ENCODE data around the gene DUSP8.
"Not testable (repeated sequence)": the region's sequence is repeated elsewhere in the genome, so short reads cannot be mapped to it uniquely, and the experiment has no call there.

The DUSP8 gene

DNA sequence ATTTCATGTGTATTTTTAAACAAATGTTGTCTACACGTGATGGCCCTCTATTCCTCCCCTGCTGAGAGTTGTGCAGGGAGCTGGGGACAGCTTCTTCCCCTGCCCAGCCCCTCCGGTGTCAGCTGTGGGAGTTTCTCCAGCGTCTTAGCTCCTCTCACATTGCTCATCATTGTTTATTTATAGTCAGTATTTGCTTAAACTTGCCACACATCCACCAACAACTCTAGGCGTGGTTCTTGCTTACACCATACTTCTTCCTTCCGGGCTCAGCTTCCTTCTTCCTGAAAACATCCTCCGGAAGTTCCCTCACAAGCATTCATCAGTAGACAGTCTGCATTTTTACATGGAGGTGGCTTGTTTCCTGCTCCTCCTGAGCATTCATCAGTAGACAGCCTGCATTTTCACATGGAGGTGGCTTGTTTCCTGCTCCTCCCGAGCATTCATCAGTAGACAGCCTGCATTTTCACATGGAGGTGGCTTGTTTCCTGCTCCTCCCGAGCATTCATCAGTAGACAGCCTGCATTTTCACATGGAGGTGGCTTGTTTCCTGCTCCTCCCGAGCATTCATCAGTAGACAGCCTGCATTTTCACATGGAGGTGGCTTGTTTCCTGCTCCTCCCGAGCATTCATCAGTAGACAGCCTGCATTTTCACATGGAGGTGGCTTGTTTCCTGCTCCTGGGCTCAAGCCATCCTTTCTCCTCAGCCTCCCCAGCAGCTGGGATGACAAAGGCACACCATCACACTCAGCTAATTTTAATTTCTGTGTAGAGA, 17.3 kb upstream of the DUSP8 start:
- peak; percentile 20 for DNase-seq (ENCODE audit: low read depth)

DNA sequence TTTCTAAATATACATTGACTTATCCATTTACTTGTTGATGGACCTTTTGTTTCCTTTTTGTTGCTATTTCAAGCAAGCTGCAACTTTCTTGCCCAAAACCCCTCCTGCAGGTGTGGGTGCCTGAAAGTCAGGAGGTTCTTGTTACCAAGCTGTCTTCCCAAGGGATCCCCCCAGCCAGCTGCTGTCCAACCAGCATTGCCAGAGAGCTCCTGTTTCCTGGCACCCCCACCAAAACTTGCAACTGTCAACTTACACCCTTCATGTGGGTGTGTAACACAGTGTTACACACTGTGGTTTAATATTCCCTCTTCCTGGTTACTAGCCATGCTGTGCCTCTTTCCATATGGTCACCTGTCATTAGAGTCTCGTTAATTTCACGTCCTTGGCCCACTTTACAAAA, 14.6 kb upstream of the DUSP8 start:
- DNase-seq (ENCODE audit: low read depth), result no peak

DNA sequence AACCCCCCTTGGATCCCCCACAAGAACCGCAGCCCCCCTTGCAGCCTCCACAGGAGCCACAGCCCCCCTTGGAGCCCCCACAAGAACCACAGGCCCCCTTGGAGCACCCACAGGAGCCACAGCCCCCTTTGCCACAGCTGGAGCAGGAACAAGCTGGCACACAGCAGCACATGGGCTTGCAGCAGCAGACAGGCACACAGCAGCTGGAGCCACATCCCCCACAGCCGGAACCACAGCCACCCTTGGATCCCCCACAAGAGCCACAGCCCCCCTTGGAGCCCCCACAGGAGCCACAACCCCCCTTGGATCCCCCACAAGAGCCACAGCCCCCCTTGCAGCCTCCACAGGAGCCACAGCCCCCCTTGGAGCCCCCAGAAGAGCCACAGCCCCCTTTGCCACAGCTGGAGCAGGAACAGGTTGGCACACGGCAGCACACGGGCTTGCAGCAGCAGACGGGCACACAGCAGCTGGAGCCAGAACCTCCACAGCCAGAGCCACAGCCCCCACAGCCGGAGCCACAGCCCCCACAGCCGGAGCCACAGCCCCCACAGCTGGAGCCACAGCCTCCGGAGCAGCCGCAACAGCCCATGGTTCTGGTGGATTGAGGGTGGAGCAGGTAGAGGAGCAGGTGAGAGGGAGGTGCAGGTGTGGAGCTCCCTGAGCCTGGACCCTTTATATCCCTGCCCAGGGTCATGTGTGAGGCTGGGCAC, 12.7 kb upstream of the DUSP8 start, which contains the start of gene KRTAP5-1:
Gene KRTAP5-1, minus strand, starts transcription at position 623 of the 710 bp plus-strand sequence. Its CDS starts 34 bp downstream, at position 589.
- DNase-seq (ENCODE audit: low read depth), result not testable (repeated sequence)

DNA sequence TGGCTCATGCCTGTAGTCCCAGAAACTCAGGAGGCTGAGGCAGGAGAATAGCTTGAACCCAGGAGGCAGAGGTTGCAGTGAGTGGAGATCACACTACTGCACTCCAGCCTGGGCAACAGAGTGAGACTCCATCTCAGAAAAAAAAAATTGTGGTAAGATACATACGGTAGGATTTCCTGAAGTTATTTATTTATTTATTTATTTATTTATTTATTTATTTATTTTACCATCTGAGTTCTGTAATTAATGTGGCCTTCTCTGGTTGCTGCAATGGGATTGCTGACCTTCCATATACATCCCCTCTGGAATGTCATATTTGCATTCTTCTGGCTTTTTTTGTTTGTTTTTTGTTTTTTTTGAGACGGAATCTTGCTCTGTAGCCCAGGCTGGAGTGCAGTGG, 10.8 kb upstream of the DUSP8 start:
- not testable (repeated sequence) for DNase-seq (ENCODE audit: low read depth)

DNA sequence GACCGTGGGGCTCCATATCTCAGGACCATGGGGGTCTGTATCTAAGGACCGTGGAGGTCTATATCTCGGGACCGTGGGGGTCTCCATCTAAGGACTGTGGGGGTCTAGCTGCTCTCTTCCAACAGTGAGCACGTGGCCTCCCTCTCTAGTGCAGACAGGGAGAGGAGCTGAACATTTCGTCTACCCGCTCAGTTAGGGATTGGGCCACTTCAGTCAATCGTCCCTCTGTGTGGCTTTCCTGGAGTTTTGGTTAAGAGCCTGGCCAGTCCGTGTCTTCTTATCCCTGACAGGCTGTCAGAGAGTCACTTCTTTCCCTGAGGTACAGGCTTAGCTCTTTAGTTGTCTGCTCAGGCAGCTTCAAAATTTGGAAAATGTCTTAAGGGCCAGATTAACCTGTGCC, 9.9 kb upstream of the DUSP8 start:
- no peak for DNase-seq (ENCODE audit: low read depth)

DNA sequence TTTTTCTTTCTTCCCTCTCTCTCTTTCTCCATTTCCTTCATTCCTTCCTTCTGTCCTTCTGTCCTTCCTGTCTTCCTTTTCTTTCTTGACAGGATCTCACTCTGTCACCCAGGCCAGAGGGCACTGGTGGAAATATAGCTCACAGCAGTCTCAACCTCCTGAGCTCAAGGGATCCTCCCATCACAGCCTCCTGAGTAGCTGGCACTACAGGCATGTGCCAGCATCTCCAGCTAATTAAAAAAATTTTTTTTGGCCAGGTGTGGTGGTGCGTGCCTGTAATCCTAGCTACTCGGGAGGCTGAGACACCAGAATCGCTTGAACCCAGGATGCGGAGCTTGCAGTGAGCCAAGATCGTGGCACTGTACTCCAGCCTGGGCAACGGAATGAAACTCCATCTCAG, 4.8 kb upstream of the DUSP8 start:
- DNase-seq (ENCODE audit: low read depth), result no peak

DNA sequence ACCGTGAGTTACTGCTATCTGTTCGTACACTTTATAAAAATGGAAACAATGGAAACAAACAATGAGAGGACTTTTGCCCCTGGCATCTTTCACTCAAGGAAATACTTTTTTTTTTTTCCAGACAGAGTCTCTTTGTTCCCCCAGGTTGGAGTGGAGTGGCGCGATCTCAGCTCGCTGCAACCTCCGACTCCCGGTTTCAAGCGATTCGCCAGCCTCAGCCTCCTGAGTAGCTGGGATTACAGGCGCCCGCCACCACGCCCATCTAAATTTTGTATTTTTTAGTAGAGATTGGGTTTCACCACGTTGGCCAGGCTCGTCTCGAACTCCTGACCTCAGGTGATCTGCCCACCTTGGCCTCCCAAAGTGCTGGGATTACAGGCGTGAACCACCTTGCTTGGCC, 3.7 kb upstream of the DUSP8 start:
- DNase-seq (ENCODE audit: low read depth), result not testable (repeated sequence)

DNA sequence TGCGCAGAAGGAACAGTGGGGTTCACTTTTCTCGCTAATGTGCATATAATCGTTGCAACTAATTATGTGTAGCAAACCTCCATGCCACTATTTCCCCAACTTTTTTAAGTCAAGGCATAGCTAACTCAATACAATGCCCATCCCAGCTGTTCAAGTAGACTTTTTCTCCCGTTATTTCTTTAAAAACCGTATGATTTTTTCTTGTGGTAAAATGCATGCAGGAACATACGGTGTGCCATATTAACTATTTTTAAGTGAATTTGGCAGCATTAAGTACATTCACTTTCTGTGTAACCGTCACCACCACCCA, 2.8 kb upstream of the DUSP8 start:
- DNase-seq (ENCODE audit: low read depth), result no peak

DNA sequence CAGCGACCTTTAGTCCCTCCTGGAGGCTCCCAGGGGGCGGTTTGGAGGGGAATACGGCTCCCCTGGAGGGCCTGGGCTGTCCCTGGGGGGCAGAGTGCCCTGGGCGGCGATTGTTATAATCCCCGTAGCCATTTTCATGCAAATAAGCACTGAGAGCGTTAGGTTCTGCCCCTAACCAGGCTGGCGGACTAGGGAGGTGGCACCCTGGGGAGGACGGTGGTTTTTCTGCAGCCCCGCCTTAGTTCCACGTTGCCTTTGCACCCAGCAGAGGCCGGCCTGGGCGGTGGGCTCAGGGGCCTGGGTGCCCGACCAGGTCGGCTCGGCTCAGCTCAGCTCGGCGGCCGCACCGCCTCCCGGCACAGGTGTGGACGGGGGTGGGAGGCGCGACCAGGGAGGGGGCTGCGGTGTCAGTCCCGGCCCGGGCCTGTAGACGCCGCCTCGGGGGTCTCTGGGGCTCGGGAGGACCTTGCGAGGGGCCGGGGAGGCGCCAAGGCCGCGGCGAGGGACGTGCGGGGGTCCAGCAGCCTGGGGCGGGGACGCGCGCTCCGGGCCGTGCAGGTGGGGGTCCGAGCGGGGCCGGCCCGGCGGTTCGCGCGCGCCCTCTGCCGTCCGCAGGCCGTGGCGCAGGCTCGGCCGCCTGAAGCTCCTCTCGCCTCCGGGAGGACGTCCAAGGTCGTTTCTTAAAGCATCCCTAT, 2.3 kb upstream of the DUSP8 start:
- DNase-seq (ENCODE audit: low read depth), result peak; percentile 12

DNA sequence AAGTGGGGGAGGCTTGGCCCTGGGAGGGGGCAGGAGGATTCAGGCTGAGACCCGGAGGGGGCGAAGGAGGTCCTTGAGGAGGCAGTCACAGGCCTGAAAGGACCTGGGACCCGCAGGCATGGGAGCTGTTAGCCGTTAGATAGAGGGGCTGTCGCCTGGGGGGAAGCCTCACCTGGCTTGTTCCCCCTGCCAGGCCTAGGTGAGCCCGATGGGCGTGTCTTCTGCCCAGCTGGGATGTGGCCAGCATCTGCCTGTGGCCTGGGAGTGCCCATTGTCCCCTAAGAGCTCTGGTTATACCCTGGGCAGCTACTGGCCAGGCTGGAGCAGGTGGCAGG, 1.8 kb upstream of the DUSP8 start:
- no peak for DNase-seq (ENCODE audit: low read depth)

DNA sequence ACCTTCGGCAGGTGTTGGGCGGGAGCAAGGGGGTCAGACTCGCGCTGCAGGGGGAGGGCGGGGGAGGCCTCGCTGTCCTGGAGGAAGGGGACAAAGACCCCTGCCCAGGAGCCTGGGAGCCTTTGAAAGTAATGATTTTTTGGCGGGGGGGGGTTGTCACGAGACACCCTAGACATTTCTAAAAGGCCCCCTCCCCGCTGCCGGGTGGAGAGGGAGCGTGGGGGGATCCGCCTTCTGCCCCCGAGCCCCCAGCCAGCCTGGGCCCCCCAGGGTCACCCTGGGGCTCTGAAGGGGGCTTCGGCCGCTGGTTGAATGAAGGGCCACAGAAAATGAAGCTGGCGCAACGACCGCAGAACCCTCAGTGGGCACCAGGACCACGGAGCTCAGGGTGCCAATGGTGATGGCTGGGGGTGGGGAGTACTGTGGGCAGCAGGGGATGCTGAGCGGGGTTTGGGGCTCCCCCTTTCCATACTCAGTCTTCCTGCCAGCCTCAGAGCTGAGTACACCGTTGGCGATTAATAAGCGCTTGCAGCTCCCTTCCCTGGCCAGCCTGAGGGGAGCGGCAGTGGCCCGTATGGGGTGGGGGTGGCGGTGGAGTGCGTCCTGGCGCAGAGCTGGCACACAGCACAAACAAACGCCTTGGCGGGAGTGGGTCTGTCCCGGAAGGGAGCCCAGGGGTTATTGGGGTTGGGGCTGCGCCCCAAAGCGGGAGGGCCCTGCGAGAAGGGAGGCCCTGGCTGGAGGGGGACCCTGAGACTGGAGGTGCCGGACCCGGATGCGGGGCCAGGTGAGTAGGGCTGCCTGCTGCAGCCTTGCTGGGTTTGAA, 1.2 kb upstream of the DUSP8 start:
- no peak for DNase-seq (ENCODE audit: low read depth)

DNA sequence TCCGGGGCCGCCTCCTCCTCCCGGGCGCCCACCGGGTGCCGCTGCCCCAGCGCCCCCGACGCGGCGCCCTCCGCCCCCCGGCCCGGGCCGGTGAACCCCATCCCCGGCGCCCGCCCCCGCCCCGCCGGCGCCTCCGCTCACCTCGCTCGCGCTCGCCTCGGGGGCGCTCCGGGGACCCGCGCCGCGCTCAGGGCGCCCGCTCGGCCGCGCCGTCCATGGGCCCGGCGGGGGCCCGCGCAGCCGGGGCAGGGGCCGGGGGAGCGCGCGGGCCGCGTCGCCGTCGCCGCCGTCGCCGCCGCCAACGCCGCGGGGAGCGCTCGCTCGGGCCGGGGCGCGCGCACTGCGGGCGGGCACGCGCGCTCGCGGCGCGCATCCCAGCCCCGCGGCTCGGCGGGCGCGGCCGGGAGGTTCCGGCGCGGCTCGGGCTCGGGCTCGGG, 293 bp downstream of the DUSP8 start:
- DNase-seq (ENCODE audit: low read depth), result no peak

DNA sequence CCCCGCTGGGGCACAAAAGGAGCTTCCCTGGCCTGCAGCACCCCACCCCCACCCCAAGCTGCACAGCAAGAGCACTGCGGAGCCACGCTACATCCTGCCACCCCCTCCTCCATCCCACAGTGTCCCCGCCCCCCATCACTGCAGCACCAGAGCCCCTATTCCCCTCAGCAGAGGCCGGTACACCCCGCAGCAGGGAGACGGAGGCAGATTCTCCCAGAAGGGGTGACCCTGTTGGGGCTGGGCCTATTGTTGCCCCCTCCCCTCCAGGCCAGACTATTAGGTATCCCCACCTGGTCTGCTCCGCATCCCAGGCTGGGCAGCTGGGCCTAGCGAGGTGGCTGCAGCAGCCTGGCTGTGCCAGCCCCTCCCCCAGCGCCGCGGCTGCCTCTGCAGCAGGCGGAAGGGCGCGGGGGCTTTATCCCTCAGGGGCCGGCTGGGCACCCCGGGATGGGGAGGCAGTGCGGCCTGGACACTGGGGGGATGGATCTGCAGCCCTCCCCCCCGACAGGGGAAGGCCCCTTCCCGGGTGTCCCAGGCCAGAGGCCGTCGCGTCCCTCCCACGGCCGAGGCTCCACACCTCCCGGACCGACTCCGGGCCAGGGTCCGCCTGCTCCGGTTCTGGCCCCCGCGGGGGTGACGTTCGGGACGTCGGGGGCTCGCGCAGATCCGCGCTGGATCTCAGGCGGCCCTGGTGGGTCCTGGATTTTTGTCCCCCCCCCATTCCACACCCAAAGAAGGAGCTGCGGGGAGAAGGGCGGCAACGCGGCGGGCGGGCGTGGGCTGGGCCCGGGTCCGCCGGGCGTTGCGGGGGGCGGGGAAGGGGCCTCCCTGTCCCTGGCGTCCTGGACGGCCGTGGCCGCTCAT, 943 bp downstream of the DUSP8 start:
- DNase-seq (ENCODE audit: low read depth), result no peak

DNA sequence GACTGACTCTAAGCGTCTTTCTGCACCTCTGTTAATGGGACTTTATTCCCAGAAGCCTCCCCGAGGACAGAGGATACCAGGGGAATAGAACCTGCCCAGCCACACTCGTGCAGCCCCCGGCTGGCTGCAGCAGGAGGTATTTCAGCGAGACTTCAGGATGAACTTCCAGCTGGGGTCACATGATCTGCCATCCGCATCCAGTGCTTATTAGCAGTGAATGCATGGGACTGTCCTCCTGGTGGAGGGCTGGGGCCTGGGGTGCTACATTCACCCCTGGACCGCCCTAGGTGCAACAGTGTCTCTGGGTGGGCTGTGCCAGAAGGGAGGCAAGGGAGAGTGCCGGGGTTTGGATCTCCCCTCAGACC, 1.6 kb downstream of the DUSP8 start:
- no peak for DNase-seq (ENCODE audit: low read depth)

DNA sequence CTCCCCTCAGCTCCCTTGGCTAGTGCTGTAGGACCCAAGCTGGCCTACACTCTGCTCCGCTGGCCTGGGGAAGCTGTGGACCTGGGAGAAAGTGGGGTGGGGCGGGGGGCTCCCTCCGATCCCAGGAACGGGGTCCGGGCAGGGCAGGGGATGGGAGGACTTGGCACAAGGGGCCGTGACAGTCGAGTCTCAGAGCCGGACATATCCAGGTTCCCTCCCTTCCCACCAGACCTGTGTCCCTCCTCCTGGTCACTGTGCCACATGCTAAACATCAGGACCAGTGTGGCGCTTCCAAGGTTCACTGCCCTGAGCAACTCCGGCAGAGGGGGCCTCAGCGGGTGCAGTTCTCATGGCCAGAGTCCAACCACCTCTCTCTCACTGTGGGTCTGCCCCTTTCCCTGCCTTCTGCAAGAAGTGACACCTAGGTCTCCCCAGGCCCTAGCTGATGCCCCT, 2.0 kb downstream of the DUSP8 start:
- no peak for DNase-seq (ENCODE audit: low read depth)

DNA sequence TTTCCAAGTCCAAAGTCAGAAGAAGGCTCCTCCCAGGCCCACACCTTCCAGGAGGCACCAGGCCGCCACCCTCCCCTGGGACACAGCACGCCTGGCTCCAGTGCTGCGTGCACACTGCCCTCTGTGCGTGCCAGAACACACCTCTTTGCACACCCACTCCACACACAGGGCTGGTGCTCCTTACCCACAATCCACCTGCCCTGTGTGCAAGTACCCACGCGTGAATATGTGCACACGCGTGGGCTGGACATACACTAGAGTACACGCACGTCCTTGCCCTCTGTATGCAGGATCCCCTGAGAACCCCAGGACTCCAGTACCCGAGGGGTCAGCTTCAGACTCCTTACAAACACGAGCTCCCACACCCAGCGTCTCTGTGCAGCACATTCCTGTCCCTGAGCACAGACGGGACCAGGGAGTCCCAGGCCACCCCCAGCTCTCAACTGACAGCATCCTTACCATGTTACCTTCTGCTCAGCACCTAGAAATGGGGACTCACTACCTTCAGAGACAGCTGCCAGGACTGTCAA, 2.8 kb downstream of the DUSP8 start:
- DNase-seq (ENCODE audit: low read depth), result no peak

DNA sequence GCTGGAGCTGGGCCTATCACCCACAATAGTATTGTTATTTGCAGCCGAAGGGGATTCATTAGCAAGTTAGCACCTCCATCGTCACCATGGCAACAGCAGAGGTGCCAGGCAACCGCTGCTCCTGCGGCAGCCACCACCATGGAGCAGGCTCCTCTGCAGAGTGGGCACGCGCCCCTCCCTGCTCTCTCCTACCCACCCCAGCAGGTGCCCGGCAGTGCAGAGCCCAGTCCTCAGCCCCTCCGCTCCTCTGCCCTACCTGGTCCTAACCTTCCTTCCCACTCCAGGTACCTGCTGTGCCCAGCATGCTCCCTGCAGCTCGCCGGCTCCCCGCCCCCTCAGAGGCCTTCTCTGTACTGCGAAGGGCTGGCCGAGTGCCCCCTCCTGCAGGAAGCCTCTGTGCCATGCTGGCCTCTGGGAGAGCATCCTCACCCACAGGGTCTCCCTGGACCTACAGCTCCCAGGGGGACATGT, 3.6 kb downstream of the DUSP8 start:
- DNase-seq (ENCODE audit: low read depth), result no peak

DNA sequence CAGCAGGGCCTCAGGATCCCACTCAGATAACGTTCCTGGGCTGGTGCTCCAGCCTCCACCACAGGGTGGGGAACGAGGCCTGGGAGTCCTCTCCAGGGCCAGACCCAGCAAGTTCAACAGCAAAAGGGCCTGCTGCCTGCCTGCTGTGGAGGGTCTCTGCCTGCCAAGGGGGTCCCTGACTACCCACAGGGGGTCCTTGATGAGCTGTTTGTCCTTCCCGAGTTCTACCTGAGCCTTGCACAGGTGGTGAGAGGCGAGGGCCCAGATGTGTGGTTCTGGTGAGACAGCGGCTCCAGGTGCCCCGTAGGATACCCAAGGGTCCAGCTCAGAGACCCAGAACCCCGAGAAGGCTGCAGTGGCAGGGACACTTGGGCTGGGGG, 4.4 kb downstream of the DUSP8 start:
- DNase-seq (ENCODE audit: low read depth), result no peak

DNA sequence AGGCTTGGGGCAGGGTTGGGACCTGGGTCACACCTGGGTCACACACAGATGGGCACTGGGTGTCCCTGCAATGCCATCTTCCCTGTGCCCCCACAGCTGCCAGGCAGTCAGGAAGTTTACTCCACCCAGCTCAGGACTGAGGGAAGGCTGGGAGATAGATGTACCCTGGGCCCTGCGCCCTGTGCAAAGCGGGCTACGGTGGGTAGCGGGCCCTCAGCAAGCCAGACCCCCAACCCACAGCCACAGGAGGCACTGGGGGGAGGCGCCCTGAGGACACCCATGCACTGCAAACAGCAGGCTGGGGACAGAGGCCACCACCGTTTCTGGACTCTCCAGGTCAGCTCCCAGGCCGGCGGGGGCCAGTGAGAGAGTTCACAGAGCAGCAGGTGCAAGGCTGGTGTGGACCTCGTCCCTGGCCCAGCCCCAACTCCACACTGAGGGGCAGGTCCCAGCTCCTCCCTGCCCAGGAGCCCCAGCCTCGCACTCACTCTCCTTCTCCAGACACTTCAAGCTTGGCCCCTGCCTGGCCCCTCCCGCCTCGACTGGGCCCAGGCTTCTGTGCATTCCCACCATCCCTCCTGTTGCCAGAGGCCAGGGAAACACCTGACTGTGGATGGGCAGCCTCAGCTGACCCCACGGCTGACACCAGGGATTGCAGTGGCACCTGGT, 4.9 kb downstream of the DUSP8 start:
- no peak for DNase-seq (ENCODE audit: low read depth)

DNA sequence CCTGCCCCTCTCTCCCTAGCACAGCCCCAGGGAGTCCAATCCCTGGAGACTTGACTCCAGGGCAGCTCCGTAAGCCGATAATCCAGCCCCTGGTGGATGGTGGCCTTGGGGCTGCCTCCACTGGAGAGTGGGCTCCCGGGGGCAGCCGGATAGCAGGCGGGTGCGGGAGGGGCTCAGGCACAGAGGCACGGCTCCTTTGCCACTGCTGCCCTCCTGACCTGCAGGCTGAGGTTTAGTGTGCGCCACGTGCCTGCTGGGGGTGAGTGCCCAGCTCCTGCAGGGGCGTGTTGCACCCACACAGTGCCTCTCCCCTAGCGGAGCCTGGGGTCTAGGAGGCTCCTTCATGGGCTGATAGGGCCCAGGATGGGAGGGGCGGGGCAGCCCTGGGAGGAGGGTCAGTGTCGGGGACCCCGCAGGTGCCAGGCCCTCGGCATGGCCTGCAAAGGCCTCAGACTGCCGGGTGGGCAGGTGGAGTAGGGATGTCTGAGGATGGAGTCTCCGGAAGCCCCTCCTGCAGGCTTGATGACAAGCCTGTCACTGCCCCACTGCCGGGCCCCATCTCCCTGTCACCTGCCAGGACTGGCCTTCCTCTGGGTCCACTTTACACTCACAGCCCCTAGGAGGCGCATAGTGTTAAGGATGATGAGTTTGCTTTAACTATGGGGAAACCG, 5.6 kb downstream of the DUSP8 start:
- no peak for DNase-seq (ENCODE audit: low read depth)

All from amniotic epithelial cell (primary cell).